A172 (cell line): Measurements from ENCODE around the gene RASL10A. TPM values are rescaled to one million over a fixed set of nuclear protein-coding genes. Genes with fewer than 3 reads are reported as not detected.

ENCODE experiments used
- DNase-seq: peaks from one replicate; pipeline ENCODE4 v3.0.0-alpha.2; 2015; ENCODE audit warnings: low spot score
- total RNA-seq: library from RNA; depleted of rRNA; stranded (reverse); fragments of >200 nt; shearing (Covaris generic); gene quantifications from 2 replicates; pipeline ENCODE4 v1.2.3, GENCODE V29; 2014

The RASL10A gene
- total RNA-seq, 1 experiment from 2014 or later, result not detected

DNA sequence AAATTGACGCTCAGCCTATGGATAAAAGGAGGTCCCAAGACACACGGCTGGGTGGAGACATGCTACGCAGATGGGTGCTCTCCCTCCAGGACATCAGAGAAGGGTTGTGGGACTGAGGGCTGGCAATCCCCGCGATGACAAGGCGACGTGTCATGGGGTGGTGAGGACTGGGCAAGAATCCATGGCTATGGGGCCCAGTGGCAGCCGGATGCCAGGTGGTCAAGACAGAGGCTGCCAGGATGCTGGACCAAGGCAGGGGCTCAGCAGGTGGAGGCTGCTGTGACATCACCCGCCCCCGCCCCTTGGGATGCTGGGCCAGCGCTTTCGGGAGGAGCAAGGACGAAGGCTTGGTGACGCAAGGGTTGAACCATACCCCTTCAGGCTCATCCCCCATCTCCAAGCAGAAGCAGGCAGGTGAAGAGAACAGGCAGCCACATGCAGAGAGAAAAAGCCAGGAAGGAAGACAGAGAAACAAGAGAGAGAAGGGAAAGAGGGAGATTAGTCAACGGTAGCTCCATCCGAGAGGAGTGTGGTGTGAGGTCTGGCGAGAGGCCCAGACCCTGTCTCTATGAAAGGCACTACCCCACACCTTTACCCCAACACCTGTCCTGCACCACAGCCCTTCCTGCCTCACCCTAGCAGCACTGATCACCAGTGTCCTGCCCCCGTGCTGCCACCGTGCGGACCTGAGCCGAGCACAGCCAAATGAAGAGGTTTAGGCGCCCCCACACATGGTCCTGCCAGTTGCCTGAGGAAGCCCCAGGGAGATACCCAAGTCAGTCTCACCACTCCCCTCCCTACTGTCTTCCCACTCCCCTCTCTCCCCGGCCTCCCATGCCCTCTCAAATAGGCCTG lies 24.1 kb upstream of the RASL10A start:
- peak; percentile 46 for DNase-seq

DNA sequence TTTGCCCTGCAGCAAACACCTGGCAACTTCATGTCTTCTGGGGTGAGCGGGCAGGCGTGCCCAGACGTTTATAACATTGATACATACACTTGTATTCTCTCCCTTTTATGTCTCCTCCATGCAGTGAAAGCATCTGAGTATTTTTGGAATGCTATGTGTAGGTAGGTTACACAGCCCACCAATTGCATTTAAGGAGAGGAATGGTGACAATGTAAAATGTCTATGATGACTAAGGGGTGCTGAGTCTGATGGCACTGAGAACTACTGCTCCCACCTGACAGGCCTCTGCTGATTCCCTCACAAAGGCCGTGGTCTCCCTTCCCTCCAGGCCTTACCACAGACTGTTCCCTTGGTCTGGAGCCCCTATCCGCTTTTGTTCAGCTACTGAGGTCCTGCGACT lies 22.9 kb upstream of the RASL10A start:
- DNase-seq, result no peak

DNA sequence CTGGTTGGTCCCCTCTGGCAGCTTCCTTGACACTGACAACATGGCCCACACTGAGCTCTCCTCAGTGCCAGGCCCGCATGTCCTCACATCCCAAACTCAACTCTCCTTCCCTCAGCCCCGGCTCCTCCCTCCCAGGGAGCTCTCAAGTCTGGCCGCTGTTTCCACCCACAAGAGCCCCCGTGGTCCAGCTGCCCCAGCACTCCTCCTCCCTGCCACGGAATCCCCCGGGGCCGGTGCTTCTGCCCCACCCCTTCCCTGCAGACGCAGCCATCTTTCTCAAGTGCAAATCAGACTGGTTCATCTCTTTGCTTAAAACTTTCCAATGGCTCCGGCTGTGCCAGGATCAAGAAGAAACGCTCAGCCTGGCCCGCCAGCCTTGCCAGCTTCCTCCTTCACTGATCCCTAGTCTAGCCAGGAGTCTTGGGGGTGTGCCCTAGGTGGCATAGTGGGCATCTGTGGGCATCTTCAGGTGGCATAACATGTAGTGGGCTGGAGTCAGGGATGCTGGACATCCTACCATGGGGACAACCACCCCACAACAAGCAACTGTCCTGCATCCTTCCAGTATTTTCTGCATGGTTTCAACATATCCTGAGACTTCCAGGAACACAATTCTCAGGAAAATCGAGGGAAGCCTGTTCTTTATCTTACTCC lies 22.3 kb upstream of the RASL10A start:
- no peak for DNase-seq

DNA sequence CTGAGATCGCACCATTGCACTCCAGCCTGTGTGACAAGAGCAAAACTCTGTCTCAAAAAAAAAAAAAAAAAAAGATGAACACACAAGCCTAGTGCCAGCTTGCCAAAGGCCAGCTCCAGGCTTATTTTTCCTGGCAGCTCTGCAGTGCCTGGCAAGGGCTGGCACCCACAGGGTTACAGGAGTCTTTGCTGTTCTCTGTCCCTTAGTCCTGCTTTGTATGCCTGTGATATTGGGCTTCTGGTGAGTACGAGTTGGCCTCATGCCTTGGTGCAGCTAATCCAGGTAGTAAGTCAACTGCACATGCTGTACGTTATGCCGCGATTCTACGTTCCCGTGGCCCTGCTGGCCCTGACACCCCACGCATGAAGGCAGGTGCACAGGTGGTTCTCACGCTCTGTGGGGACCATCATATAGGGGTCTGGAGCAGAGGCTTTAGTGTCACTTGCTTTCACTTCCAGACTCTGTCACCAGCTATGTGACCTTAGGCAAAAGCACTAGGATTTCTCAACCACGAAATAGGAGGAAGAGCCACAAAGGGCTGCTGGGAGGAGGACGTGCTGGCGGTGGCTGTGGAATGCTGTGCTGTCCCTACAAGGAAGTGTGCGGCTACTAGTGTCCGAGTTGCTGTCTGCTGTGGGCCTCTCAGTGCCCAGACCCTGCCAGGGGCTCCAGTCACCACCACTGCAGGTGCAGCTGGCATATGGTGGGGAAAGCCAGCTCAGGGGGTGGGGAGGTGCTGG lies 21.4 kb upstream of the RASL10A start:
- no peak for DNase-seq

DNA sequence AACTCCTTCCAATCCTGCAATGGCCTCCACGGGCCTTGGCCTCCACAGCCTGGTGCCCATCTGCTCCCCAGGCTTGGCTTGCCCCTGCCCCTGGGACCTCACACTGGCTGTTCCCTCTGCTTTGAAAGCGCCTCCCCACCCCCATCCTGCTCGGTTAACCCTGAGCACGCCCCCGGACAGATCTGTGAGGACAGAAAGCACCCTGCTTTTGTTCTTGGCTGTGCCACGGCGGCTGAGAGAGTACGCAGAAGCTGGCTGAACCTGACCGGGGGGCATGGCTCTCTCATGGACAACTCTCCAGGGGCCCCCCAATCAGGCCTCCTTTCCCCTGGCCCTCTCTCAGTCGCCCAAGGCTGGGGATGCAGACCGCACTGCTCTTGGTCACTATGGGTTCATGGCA lies 20.2 kb upstream of the RASL10A start:
- no peak for DNase-seq

DNA sequence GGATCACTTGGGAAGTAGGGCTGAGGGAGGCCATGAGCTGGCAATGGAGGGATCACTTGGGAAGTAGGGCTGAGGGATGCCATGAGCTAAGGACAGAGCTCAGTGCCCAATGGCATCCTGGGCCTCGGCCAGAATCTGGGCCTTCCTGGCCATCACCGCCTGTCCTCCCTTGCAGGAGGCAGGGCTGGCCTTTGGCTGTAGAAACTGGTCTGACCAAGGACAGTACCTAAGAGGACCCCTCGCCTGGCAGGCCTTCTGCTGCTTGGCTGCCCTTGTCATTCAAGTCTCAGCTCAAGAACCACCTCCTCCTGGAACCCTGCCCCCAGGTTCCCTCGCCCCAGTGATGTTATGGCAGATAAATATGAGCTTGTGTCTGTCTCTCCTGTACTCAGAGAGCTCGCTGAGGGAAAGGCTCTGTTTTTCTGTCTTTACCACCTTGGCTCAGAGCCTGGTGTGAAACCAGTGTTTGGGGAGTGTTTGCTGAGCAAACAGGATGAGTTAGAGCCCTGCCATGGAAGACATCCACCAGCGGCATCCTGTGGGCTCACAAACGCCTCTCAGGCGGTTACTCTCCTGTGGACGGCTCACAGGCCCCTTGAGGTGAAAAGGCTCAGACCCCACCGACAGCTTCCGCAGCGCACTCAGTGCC lies 19.3 kb upstream of the RASL10A start:
- no peak for DNase-seq

DNA sequence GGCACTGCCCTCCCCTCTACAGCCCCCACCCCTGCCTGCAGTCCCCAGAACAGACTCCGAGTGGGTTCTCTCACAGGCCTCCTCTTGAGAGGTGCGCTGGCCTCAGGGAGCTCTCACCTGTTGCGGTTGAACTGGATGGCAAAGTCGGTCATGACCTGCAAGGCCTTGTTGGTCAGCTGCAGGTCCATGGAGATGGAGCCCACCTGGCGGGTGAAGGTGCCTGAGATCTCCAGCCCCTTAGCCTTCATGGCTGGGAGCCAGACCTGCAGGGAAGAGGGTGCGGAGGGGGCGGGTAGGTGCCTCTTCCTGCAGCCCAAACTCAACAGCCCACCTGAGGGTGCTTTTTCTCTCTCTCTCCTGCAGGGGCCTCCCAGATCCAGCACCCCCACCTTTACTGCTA lies 18.7 kb upstream of the RASL10A start:
- DNase-seq, result no peak

DNA sequence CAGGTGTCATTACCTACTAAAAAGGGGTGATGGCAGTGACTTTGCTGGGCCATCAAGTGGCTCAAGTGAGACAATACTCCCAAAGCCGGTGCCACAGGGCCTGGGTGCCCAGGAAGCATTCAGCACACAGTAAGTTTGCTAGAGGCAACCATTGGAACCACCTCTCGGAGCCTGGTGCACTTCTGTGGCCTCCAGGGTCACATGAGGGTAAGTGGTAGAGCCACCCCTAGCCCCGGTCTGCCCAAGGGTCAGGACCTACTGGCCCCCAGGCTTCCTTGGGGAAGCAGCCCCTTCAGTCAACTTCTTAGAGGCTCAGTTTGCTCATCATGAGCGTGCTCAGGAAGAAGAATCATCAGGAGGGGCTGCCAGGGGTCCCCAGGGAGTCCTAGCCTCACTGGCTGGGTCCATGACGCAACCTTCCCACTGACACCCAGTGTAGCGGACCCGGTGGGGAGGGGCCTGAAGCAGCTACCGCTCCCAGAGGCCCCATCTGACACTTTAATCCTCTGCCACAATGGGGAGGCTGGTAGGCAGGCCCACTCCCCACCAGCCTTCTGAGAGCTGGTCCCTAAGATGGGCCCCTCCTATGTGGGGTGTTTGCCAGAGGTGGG lies 17.5 kb upstream of the RASL10A start:
- no peak for DNase-seq

DNA sequence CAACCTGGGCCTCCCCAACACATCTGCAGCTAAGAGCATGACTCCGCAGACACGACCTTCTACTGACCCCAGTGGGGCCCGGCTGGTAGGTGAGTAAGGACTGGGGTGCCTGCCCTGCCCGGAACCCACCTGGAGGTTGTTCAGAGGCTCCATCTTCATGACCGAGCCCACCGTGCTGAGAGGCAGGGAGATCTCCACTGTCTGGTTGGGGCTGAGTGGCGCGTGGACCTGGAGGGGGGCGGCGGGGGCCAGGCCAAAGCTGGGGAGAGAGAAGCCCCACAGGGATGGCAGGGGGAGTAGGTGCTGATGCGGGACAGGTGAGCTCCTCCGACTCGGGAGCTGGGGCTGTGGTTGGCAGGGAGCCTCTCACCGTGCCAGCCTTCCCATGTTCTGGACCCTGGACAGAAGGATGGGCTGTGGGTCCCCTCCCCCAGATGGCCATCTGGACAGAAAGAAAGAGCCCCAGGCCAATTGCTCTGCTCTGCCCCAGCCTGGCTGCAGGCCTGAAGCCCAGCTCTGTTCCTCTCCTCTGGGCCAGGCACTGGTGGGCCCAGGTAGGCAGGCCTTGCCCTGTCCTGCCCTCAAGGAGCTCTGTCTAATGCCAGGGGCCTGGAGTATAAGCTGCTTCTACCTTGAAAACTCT lies 16.3 kb upstream of the RASL10A start:
- DNase-seq, result no peak

DNA sequence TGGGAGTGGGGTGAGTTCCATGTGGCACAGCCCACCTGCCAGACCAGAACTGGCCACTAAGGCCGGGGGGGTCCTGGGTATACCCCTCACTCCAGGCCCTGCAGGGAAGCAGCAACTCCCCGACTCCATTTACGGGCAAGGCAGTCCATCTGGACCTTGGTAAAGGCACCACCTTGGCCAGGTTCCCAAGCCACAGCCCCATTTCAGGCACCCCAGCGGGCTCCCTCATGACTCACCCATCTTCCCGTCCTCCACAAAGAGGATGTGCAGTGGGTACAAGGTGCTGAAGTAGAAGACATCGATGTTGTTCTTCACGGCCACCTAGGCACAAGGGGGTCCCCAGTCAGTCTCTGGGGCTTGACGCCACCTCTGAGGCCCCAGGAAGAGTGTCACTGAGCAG lies 15.7 kb upstream of the RASL10A start:
- peak; percentile 71 for DNase-seq

DNA sequence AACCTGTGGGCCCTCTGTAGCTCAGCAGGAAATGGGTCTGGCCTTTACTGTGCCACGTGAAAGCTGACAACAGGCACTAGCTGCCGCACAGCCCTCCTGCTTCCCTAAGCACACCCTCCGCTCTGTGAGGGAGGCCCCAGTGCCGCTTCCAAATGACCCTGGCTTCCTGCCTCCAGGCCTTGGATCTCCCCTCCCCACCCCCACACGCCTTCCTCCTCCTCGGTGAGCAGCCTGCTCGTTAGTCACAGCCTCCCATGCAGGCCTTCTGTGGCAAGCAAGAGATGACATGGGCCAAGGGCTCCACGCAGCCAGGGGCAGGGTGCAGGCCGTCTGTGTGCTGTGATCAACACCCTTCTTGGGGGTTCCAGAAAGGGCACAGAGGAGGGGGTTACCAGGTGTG lies 15.3 kb upstream of the RASL10A start:
- DNase-seq, result peak; percentile 79

DNA sequence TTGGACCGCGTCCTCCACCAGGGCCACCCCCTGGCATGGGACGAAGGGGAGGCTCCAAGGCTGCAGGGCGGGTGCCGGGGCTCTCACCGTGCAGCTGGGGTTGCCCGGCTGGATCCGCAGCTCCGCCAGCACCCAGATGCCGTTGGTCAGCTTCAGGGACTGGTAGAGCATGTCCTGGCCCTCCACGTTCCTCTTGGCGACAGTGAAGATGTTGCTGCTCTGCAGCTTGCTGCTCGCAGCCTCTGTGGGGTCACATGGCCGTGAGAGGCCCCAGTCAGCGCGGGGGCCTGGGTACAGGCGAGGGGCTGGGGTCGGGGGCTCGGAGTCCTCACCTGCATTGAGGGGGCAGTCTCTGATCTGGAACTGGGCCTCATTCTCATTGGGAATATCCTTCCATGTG lies 14.8 kb upstream of the RASL10A start:
- no peak for DNase-seq

DNA sequence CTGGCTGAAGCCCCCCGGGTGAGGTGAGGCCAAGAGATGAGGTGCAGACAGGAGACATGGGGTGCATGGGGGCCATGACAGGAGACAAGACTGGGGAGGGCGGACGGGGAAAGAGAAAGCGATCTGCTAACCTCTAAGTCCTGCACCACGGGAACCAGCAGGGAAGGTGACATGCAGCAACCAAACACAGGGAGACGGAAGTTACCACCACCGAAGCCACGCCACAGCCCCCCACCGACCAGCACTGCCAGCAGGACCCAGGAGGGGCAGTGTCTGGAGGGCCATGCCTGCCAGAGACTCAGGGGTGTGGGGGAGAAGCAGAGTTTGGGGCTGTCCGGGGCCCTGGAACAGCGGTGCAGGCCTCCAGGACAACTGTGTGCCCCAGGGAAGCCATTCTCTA lies 14.1 kb upstream of the RASL10A start:
- no peak for DNase-seq

DNA sequence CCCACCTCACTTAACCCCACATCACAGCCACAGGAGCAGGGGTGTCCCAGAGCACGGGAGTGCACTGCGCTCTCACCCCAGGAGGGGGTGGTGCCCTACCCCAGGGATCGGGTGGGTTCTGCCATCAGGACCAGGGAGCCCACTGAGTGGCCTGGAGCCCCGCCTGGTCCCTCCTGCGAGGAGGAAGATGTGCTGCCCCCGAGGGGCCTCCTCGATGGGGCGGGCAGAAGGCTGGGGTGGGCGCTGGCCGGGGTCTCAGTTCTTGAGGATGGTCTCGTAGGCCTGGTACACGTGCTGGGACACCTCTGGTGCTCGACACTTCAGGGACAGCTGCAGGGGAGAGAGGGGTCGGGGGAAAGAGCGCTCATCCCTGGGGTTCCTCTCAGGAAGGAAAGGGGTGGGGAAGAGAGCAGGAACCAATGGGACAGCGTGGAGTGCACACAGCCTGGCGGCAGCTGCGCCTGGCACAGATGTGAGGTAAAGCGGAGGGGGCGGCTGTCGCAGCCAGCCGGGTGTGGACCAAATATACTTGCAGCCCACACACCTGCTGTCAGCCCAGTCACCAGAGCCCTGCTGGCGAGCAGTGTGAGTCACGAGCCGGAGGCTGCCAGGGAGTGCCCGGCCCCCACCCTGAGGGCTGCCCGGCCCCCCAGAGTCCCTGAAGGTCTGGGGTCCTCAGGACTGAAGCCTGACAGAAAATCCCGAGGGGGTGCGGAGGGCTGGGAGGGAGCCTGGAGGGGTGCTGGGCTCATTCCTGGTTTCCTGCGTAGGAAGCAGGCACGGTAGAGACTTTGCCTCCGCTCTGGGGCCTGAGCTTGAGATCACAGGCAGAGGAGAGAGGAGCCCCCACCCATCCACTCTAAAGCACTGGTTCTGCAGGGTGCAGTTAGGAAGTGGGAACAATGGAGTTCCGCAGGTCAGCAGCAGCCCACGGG lies 13.3 kb upstream of the RASL10A start:
- peak; percentile 57 for DNase-seq

DNA sequence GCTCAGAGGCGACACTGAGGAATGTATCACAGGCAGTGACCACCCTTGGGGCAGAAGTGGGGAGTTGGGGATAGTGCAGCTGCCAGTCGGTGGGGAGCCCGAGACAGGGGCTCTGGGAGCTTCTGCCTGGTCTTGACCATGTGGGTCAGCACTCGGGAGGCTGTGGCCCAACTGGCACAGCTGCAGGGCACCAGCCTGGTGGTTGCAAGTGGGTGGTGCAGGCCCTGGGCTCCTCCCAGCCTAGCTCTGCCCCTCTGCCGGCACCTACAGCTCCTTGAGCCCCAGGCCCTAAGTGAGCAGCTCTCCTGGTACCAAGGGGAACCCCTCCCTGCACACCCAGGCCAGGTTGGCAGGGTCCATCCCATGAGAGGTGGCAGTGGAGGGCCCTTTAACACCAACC lies 12.6 kb upstream of the RASL10A start:
- no peak for DNase-seq

DNA sequence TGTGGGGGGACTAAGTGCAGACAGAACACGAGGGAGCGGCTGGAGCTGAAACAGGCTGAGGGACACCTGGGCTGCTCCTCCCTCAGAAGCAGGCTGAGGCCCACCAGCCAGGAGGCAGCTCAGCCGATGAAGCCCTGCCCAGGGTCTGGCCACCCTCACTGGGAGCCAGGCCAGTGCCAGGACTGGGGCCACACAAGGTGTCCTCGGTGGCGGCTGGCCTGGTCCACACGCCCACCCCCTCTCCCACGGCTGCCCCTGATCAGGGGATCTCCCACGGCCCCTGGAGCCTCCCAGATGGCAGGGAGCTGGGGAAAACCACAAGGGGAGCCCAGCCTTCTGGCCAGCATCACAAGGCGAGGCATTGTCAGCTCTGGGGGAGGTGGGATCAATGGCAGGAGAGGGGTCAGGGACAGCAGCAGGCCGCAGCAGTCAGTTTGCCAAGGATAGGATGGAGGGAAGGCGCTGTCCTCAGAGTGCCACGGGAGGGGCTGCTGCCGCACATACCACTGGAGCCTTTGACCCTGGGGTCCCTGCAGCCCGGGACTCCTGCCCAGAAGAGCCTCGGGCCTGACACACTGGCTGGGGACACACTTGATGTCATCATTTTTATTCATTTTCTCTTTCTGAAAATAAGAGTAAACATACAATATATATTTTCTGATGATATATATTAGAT lies 11.7 kb upstream of the RASL10A start:
- no peak for DNase-seq

DNA sequence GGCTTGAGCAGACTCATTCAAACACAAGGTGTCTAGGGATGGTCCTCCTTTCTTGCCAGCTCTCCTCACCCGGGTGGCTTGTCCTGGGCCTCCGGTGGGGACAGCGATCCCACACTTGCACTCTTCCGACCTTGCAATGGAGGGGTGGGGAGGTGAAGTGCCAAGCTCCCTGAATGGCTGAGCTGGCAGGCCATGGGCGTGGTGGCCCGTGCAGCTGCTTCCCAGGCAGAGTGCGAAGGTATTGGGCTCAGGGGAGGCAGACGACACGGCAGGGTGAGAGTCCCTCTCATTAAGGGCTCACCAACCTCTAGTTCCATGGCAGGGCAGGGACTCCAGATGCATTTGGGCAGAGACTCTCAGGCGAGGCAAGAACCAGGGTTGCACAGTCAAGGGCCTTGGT lies 11.0 kb upstream of the RASL10A start:
- DNase-seq, result no peak

DNA sequence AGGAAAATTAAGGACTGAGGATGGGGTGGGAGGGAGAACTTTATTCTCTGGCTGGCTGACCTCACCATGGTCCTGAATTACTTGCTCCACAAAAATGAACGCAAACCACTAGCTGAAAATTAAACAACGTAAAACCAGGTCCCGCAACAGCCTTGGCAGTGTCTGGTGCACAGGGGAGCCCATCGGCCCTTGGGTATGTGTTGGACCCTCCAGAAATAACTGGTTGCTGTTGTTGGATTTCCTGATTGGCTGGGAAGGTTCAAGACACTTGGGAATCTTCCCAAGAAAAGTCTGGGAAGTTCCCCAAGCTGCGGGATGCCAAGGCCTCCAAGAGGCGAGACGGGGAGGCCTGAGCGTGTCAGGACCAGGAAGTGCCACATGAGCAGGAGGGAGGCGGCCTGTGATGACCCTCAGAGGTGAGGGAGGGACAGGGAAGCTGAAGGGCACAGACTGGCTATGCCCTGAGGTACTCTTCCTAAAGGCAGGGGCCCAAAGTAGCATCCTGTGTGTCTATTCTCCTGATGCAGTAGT lies 10.4 kb upstream of the RASL10A start:
- DNase-seq, result no peak

DNA sequence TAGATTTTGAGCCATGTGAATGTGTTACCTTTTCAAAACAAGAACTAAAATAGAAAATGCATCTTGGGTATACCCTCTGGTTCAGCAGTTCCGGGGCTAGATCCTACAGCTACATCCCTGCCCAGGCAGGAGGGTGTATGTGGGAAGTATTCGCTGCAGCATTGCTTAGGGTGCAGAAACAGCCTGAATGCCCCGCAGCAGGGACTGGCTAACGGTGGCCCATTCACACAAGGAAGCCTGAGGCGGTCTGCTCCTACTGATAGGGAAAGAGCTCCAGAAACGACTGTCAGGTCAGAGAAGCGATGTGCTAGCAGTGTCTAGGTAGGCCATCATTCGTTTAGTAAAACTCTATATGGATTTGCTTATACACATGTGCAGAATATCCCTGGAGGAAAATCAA lies 9.9 kb upstream of the RASL10A start:
- no peak for DNase-seq
